Colon (tissue), 2 donors: Measurements from ENCODE around the gene RFPL3.
"Not testable (repeated sequence)": the region's sequence is repeated elsewhere in the genome, so short reads cannot be mapped to it uniquely, and the experiment has no call there.

Source experiments
- FAIRE-seq: peaks from 2 replicates; lab custom pipeline; 2012; peaks lifted over from hg19 to GRCh38; lab: Jason Lieb, UNC
- donor health status: control.
- donor health status: control.

The RFPL3 gene

GRCh38 chr22:32357567-32357966 is at the start of gene RFPL3:
TSS of gene RFPL3 (plus strand) at chr22:32357867. CDS start at chr22:32358072, 205 bp downstream.
- FAIRE-seq, result not testable (repeated sequence)

GRCh38 chr22:32308191-32308590 is 49.5 kb upstream of the RFPL3 start:
- FAIRE-seq, result no peak

GRCh38 chr22:32308934-32309333 is 48.7 kb upstream of the RFPL3 start:
- FAIRE-seq, result no peak

GRCh38 chr22:32309585-32310251 is 47.9 kb upstream of the RFPL3 start:
- no peak for FAIRE-seq

- no peak for FAIRE-seq
These were observed 46.9 kb upstream of the RFPL3 start for GRCh38 chr22:32310777-32311176.

- FAIRE-seq, result no peak
These were observed 46.1 kb upstream of the RFPL3 start for GRCh38 chr22:32311551-32312071.

- FAIRE-seq, result no peak
These were observed 44.9 kb upstream of the RFPL3 start for GRCh38 chr22:32312748-32313147.

GRCh38 chr22:32313532-32313931 is 44.1 kb upstream of the RFPL3 start:
- FAIRE-seq, result no peak

- FAIRE-seq, result no peak
These were observed 40.1 kb upstream of the RFPL3 start for GRCh38 chr22:32317524-32317923.

- no peak for FAIRE-seq
These were observed 39.3 kb upstream of the RFPL3 start for GRCh38 chr22:32318361-32318760.

- FAIRE-seq, result no peak
These were observed 37.7 kb upstream of the RFPL3 start for GRCh38 chr22:32319861-32320406.

GRCh38 chr22:32322986-32323385 is 34.7 kb upstream of the RFPL3 start:
- FAIRE-seq, result no peak

GRCh38 chr22:32323513-32324164 is 34.0 kb upstream of the RFPL3 start:
- no peak for FAIRE-seq

- no peak for FAIRE-seq
These were observed 32.9 kb upstream of the RFPL3 start for GRCh38 chr22:32324505-32325415.

GRCh38 chr22:32325416-32325801 is 32.3 kb upstream of the RFPL3 start:
- no peak for FAIRE-seq

- no peak for FAIRE-seq
These were observed 31.8 kb upstream of the RFPL3 start for GRCh38 chr22:32325811-32326237.

GRCh38 chr22:32326647-32327046 is 31.0 kb upstream of the RFPL3 start:
- no peak for FAIRE-seq

GRCh38 chr22:32327066-32327465 is 30.6 kb upstream of the RFPL3 start:
- FAIRE-seq, result no peak

GRCh38 chr22:32327596-32328171 is 30.0 kb upstream of the RFPL3 start:
- no peak for FAIRE-seq

GRCh38 chr22:32328306-32329201 is 29.1 kb upstream of the RFPL3 start:
- FAIRE-seq, result no peak

GRCh38 chr22:32329202-32329645 is 28.4 kb upstream of the RFPL3 start:
- FAIRE-seq, result no peak
